IPS-18a (cell line): ENCODE results near the gene TDRD6.

ENCODE experiments used
- H3K27ac ChIP-seq: one replicate; pipeline ENCODE4 v1.5.1; 2013; ENCODE audit warnings: low read length
- H3K27me3 ChIP-seq: one replicate; pipeline ENCODE4 v1.6.1; 2013; ENCODE audit warnings: mild to moderate bottlenecking, low read length; ENCODE audit not compliant: control insufficient read depth, insufficient read depth
- H3K36me3 ChIP-seq: one replicate; pipeline ENCODE4 v1.6.1; 2013; ENCODE audit warnings: low read depth, low read length; ENCODE audit not compliant: control insufficient read depth
- H3K4me1 ChIP-seq: one replicate; pipeline ENCODE4 v1.6.1; 2013; ENCODE audit warnings: low read depth, low read length; ENCODE audit not compliant: control insufficient read depth
- H3K4me3 ChIP-seq: one replicate; pipeline ENCODE4 v1.5.1; 2013; ENCODE audit warnings: low read length
- H3K9ac ChIP-seq: one replicate; pipeline ENCODE4 v1.6.1; 2013; ENCODE audit warnings: mild to moderate bottlenecking, low read length, moderate library complexity
- H3K9me3 ChIP-seq: one replicate; pipeline ENCODE4 v1.6.1; 2013; ENCODE audit warnings: low read depth, low read length; ENCODE audit not compliant: control insufficient read depth

The TDRD6 gene

GRCh38 chr6:46749731-46750130, 62.0 kb downstream of the TDRD6 start:
- Histone ChIP-seq H3K27me3 (no peaks in the 10 kb centered on the region), H3K36me3 (no peaks in the 10 kb centered on the region), H3K4me1 (peaks cover 7% of the 10 kb centered on the region), H3K4me3 (no peak overlapping the region), H3K27ac (no peak overlapping the region), H3K9ac (no peak overlapping the region), H3K9me3 (no peaks in the 10 kb centered on the region)

GRCh38 chr6:46751658-46752057, 64.0 kb downstream of the TDRD6 start:
- H3K4me1 ChIP-seq: peaks cover 10% of the 10 kb centered on the region
- H3K27me3 ChIP-seq: no peaks in the 10 kb centered on the region
- H3K4me3 ChIP-seq: no peak overlapping the region
- H3K36me3 ChIP-seq: no peaks in the 10 kb centered on the region
- no peaks in the 10 kb centered on the region for H3K9me3 ChIP-seq
- no peak overlapping the region for H3K27ac ChIP-seq
- no peak overlapping the region for H3K9ac ChIP-seq
